Sigmoid colon (tissue), 7 donors: Measurements from ENCODE around the gene VILL. TPM values are rescaled to one million over a fixed set of nuclear protein-coding genes. Genes with fewer than 3 reads are reported as not detected.

Source experiments
- DNase-seq: peaks from one replicate; pipeline ENCODE4 v3.0.0-alpha.2; 2019
- H3K27ac ChIP-seq, 4 donors: fragments of 200-600 bp; sonication (generic); one replicate each; pipeline ENCODE4 v1.5.1; 2016 to 2019; ENCODE audit warnings: mild to moderate bottlenecking in 1 of 4
- H3K27me3 ChIP-seq, 3 donors: fragments of 200-600 bp; sonication (generic); one replicate each; pipeline ENCODE4 v1.5.1; 2019; ENCODE audit warnings: mild to moderate bottlenecking in 1 of 3
- H3K36me3 ChIP-seq, 4 donors: fragments of 200-600 bp; sonication (generic); one replicate each; pipeline ENCODE4 v1.5.1; 2016 to 2019
- H3K4me1 ChIP-seq, 4 donors: fragments of 200-600 bp; sonication (generic); one replicate each; pipeline ENCODE4 v1.5.1; 2017 to 2019
- H3K4me3 ChIP-seq, 4 donors: fragments of 200-600 bp; sonication (generic); one replicate each; pipeline ENCODE4 v1.5.1; 2017 to 2019; ENCODE audit warnings: mild to moderate bottlenecking in 2 of 4, moderate library complexity in 1 of 4
- H3K9me3 ChIP-seq, 4 donors: fragments of 200-600 bp in 3 of 4; sonication (generic) in 3 of 4; one replicate each; pipeline versions ENCODE4 v1.5.1 to v1.6.1; 2013 to 2019
- CTCF ChIP-seq, 4 experiments: fragments of 450-650 bp in 3 of 4; fragments of 200-600 bp in 1 of 4; IDR thresholded peaks; one replicate each; pipeline ENCODE4 v1.5.1; 2016 to 2019; ENCODE audit warnings: antibody characterized with exemption in 4 of 4, mild to moderate bottlenecking in 3 of 4, moderate library complexity in 2 of 4
- EP300 ChIP-seq, 4 donors: sonication (generic); formaldehyde crosslinking; IDR thresholded peaks; one replicate each; pipeline ENCODE4 v1.6.1; 2017; ENCODE audit warnings: antibody characterized with exemption in 4 of 4
- POLR2A ChIP-seq, 2 donors: fragments of 450-650 bp; IDR thresholded peaks; one replicate each; pipeline ENCODE4 v1.6.1; 2016; ENCODE audit warnings: antibody characterized with exemption in 2 of 2, mild to moderate bottlenecking in 2 of 2, moderate library complexity in 2 of 2
- POLR2AphosphoS5 ChIP-seq, 4 donors: sonication (generic); formaldehyde crosslinking; IDR thresholded peaks; one replicate each; pipeline ENCODE4 v1.6.1; 2017; ENCODE audit warnings: antibody characterized with exemption in 4 of 4
- WGBS, 2 donors: extraction: QIAGEN DNeasy Blood & Tissue Kit; methylation state at CpG; one replicate each; pipeline ENCODE4 v1.1.7; 2013; 5-methylcytosine and 5-hydroxymethylcytosine counted together
- intact Hi-C: fragments of 100-400 bp; cut with DNase I; formaldehyde crosslinking; loops from one replicate; pipeline ENCODE4 v1.15.1; 2023
- polyA plus RNA-seq, 3 donors: library from polyadenylated mRNA; stranded (reverse); fragments of 200-250 nt; gene quantifications; one replicate each; pipeline ENCODE4 v1.2.3, GENCODE V29; 2013
- total RNA-seq, 4 donors: library from RNA; depleted of rRNA; stranded (reverse); fragments of >200 nt; gene quantifications; one replicate each; pipeline ENCODE4 v1.1.0, GENCODE V29; 2016
- donor health status: healthy with polysubstance abuse.
- donor health status: Bipolar disorder and iron deficiency.
- donor health status: healthy.

Gene VILL
- total and polyA plus RNA-seq, 7 donors = 5.3 to 175 (median 8.3) TPM

- Histone ChIP-seq H3K36me3 (no peaks in the 10 kb centered on the region), H3K27ac (peak overlapping the region in 1 of 4 donors; percentile 7), H3K9me3 (no peaks in the 10 kb centered on the region), H3K4me1 (peaks cover 0 to 21% (median 15%) of the 10 kb centered on the region in 4 donors), H3K27me3 (no peaks in the 10 kb centered on the region), H3K4me3 (no peak overlapping the region)
- DNase-seq = peak; percentile 52
- intact Hi-C loops = no loop called here
- whole genome bisulfite sequencing, 2 donors = 18 to 75% methylated on average over 7 of the region's 7 CpGs
- TF ChIP-seq POLR2A (IDR thresholded peaks at IDR 0.05) = no peak
- TF ChIP-seq POLR2AphosphoS5 (IDR thresholded peaks at IDR 0.05) = no peak
Measured at GRCh38 chr3:37991823-37992222, 1.2 kb downstream of the VILL start.

- peak; percentile 54 for DNase-seq
- no peaks in the 10 kb centered on the region for H3K9me3 ChIP-seq
- no peaks in the 10 kb centered on the region for H3K27me3 ChIP-seq
- 32 to 76% methylated on average over 9 of the region's 9 CpGs for WGBS, 2 donors
- no peaks in the 10 kb centered on the region for H3K36me3 ChIP-seq
- H3K27ac ChIP-seq = peak overlapping the region in 1 of 4 donors; percentile 7
- intact Hi-C loops = no loop called here
- H3K4me3 ChIP-seq = no peak overlapping the region
- TF ChIP-seq CTCF (IDR thresholded peaks at IDR 0.05) = no peak
- TF ChIP-seq EP300 (IDR thresholded peaks at IDR 0.05) = no peak
- TF ChIP-seq POLR2AphosphoS5 (IDR thresholded peaks at IDR 0.05) = peak in 1 of 4 donors; percentile 13
- peak in 1 of 2 donors; percentile 56 for TF ChIP-seq POLR2A (IDR thresholded peaks at IDR 0.05)
- H3K4me1 ChIP-seq = peaks cover 0 to 23% (median 15%) of the 10 kb centered on the region in 4 donors
Measured at GRCh38 chr3:37992271-37993066, 1.9 kb downstream of the VILL start.

DNA sequence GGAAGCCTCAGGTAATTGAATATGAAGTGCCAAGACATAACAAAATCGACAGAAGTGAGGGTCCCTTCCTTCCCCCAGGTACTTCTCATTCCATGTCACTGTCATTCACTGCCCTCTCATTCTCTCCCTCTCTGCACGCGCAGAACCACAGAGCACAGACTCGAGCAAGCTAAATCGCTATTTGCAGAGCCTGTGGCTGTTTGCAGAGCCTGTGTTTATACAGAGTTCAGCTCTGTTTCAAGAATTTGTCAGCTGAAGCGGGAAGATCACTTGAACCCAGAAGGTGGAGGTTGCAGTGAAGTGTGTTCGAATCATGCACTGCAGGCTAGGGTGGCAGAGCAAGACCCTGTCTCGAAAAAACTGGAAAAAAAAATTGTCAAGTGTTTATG is 2.5 kb downstream of the VILL start:
- Histone ChIP-seq H3K4me3 (no peak overlapping the region), H3K27me3 (no peaks in the 10 kb centered on the region), H3K36me3 (no peaks in the 10 kb centered on the region), H3K9me3 (no peaks in the 10 kb centered on the region), H3K27ac (peak overlapping the region in 2 of 4 donors; percentile 78 to 81), H3K4me1 (peaks cover 0 to 29% (median 20%) of the 10 kb centered on the region in 4 donors)
- WGBS, 2 donors = 15 to 68% methylated on average over 8 of the region's 8 CpGs
- intact Hi-C loops = no loop called here
- DNase-seq = peak; percentile 9
- TF ChIP-seq CTCF (IDR thresholded peaks at IDR 0.05) (no peak), POLR2A (IDR thresholded peaks at IDR 0.05) (no peak), POLR2AphosphoS5 (IDR thresholded peaks at IDR 0.05) (no peak), EP300 (IDR thresholded peaks at IDR 0.05) (no peak)

- Histone ChIP-seq H3K36me3 (no peaks in the 10 kb centered on the region), H3K27me3 (no peaks in the 10 kb centered on the region), H3K4me3 (peak overlapping the region in 3 of 4 donors; percentile 50 to 63 (median 61)), H3K27ac (peak overlapping the region; percentile 69 to 81 (median 77)), H3K4me1 (peaks cover 0 to 32% (median 24%) of the 10 kb centered on the region in 4 donors), H3K9me3 (no peaks in the 10 kb centered on the region)
- whole genome bisulfite sequencing, 2 donors = 21 to 51% methylated on average over 6 of the region's 6 CpGs
- no peak for TF ChIP-seq EP300 (IDR thresholded peaks at IDR 0.05)
- no peak for TF ChIP-seq CTCF (IDR thresholded peaks at IDR 0.05)
- TF ChIP-seq POLR2A (IDR thresholded peaks at IDR 0.05) = no peak
- TF ChIP-seq POLR2AphosphoS5 (IDR thresholded peaks at IDR 0.05) = no peak
- no peak for DNase-seq
- intact Hi-C loops = no loop called here
Measured at GRCh38 chr3:37993460-37993819, 2.9 kb downstream of the VILL start.

DNA sequence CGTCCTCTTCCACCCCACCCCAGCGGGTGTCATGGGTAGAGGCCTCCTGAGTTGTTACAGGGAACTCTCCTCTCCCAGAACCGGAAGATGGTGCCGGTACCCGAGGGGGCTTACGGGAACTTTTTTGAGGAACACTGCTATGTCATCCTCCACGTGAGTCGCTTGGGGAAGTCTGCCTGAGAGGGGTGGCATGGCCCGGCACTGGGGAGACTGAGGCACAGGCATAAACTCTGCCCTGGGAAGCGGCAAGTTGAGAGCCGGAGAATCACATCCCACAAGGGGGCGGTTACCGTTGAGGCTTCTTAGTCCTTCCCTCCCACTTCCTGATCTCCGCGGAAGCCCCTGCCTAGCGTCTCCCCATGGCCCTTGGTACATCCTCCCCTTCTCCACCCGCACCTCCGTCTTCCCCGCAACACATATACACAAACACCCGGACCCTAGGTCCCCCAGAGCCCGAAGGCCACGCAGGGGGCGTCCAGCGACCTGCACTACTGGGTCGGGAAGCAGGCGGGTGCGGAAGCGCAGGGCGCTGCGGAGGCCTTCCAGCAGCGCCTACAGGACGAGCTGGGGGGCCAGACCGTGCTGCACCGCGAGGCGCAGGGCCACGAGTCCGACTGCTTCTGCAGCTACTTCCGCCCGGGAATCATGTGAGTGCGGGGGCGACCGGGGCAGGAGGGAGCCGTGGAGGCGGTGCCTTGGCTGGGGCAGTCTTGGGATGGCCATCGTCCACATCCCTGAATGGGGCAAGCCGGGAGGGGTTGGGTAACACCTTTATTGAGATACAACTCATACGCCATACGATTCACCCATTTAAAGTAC is 3.4 kb downstream of the VILL start:
- Histone ChIP-seq H3K27me3 (no peaks in the 10 kb centered on the region), H3K27ac (peak overlapping the region; percentile 69 to 81 (median 77)), H3K36me3 (no peaks in the 10 kb centered on the region), H3K9me3 (no peaks in the 10 kb centered on the region), H3K4me3 (peak overlapping the region; percentile 50 to 63 (median 56)), H3K4me1 (peaks cover 0 to 35% (median 26%) of the 10 kb centered on the region in 4 donors)
- intact Hi-C loops = no loop called here
- 5 to 37% methylated on average over 49 of the region's 49 CpGs for WGBS, 2 donors
- DNase-seq = peak; percentile 93
- TF ChIP-seq POLR2AphosphoS5 (IDR thresholded peaks at IDR 0.05) (peak in 3 of 4 donors; percentile 69 to 80 (median 79)), POLR2A (IDR thresholded peaks at IDR 0.05) (peak; percentile 18 to 56), EP300 (IDR thresholded peaks at IDR 0.05) (no peak)
